ENCODE results near the gene MEIS2.

MEIS2 gene

GRCh38 chr15:37037850-37038715 is 62.3 kb downstream of the MEIS2 start:
- peak; percentile 16 for DNase-seq

GRCh38 chr15:37037071-37037655 is 63.2 kb downstream of the MEIS2 start:
- DNase-seq, result no peak

- DNase-seq, result no peak
These were observed 65.3 kb downstream of the MEIS2 start for GRCh38 chr15:37034835-37035748.

- DNase-seq, result no peak
These were observed 66.0 kb downstream of the MEIS2 start for GRCh38 chr15:37034392-37034791.

- no peak for DNase-seq
These were observed 68.1 kb downstream of the MEIS2 start for GRCh38 chr15:37032091-37032775.

GRCh38 chr15:37031198-37031597 is 69.2 kb downstream of the MEIS2 start:
- no peak for DNase-seq

GRCh38 chr15:37028625-37029296 is 71.6 kb downstream of the MEIS2 start:
- DNase-seq, result no peak

- no peak for DNase-seq
These were observed 79.5 kb downstream of the MEIS2 start for GRCh38 chr15:37020852-37021251.

GRCh38 chr15:37019479-37020433 is 80.6 kb downstream of the MEIS2 start:
- no peak for DNase-seq

GRCh38 chr15:37017031-37017625 is 83.2 kb downstream of the MEIS2 start:
- no peak for DNase-seq

GRCh38 chr15:37016231-37016630 is 84.1 kb downstream of the MEIS2 start:
- DNase-seq, result no peak

- DNase-seq, result no peak
These were observed 84.9 kb downstream of the MEIS2 start for GRCh38 chr15:37015451-37015850.

GRCh38 chr15:37015035-37015434 is 85.3 kb downstream of the MEIS2 start:
- no peak for DNase-seq

GRCh38 chr15:37014566-37014965 is 85.8 kb downstream of the MEIS2 start:
- no peak for DNase-seq

- no peak for DNase-seq
These were observed 86.2 kb downstream of the MEIS2 start for GRCh38 chr15:37014137-37014536.

GRCh38 chr15:37010595-37010994 is 89.8 kb downstream of the MEIS2 start:
- DNase-seq, result no peak

- no peak for DNase-seq
These were observed 91.1 kb downstream of the MEIS2 start for GRCh38 chr15:37009288-37009687.

GRCh38 chr15:37008205-37008604 is 92.1 kb downstream of the MEIS2 start:
- DNase-seq, result no peak

- DNase-seq, result no peak
These were observed 93.0 kb downstream of the MEIS2 start for GRCh38 chr15:37007301-37007700.

- DNase-seq, result no peak
These were observed 95.2 kb downstream of the MEIS2 start for GRCh38 chr15:37004981-37005735.

Data from NCI-H1092 treated with DMSO at 0.1 percent for 48 hours (cell line).